Epithelial cell of proximal tubule (primary cell): ENCODE results near the gene SIRT7. TPM values are rescaled to one million over a fixed set of nuclear protein-coding genes. Genes with fewer than 3 reads are reported as not detected.

Source experiments
- DNase-seq: peaks from one replicate; pipeline ENCODE4 v3.0.0-alpha.2; 2011; ENCODE audit warnings: low read depth
- H3K4me3 ChIP-seq: 2 replicates; pipeline ENCODE4 v1.5.1; 2011; ENCODE audit warnings: low read depth, mild to moderate bottlenecking, low read length
- total RNA-seq: library from RNA; depleted of rRNA; stranded (reverse); fragments of >200 nt; gene quantifications from 2 replicates; pipeline ENCODE4 v1.2.3, GENCODE V29; 2015
- TF ChIP-seq, protein P1 (sequence below): conservative IDR thresholded peaks from 2 replicates; pipeline ENCODE4 v1.5.1; 2012; ENCODE audit warnings: low read depth, mild to moderate bottlenecking, low read length

Gene SIRT7
- total RNA-seq, 1 donor from 2014 or later: 38.1 TPM

DNA sequence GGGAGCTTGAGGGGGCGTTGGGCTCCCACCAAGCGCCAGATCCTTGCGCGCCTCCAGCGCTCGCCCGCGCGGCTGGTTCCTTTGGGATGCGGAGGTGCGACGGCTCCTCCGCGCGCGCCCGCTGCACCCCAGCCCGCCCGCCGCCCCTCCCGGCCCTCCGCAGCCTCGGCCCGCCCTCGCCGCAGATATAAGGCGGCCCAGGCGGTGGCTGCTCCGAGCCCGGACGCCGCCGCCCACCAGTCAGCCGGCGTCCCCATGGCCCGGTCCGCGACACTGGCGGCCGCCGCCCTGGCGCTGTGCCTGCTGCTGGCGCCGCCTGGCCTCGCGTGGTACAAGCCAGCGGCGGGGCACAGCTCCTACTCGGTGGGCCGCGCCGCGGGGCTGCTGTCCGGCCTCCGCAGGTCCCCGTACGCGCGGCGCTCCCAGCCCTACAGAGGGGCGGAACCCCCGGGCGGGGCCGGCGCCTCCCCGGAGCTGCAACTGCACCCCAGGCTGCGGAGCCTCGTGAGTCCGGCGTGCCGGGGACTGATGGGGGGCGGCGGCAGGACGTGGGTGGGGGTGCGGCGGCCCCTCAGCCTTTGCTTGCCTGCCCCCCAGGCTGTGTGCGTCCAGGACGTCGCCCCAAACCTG is 15.8 kb downstream of the SIRT7 start, which contains the start of gene NPB:
Gene NPB, plus strand, starts transcription at position 216 of the 630 bp plus-strand sequence. Its CDS starts 40 bp downstream, at position 256.
- peak within 1 kb of the TSS; percentile 19 for H3K4me3 ChIP-seq
- DNase-seq: no peak
- TF ChIP-seq, protein P1, sequence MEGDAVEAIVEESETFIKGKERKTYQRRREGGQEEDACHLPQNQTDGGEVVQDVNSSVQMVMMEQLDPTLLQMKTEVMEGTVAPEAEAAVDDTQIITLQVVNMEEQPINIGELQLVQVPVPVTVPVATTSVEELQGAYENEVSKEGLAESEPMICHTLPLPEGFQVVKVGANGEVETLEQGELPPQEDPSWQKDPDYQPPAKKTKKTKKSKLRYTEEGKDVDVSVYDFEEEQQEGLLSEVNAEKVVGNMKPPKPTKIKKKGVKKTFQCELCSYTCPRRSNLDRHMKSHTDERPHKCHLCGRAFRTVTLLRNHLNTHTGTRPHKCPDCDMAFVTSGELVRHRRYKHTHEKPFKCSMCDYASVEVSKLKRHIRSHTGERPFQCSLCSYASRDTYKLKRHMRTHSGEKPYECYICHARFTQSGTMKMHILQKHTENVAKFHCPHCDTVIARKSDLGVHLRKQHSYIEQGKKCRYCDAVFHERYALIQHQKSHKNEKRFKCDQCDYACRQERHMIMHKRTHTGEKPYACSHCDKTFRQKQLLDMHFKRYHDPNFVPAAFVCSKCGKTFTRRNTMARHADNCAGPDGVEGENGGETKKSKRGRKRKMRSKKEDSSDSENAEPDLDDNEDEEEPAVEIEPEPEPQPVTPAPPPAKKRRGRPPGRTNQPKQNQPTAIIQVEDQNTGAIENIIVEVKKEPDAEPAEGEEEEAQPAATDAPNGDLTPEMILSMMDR: no peak

DNA sequence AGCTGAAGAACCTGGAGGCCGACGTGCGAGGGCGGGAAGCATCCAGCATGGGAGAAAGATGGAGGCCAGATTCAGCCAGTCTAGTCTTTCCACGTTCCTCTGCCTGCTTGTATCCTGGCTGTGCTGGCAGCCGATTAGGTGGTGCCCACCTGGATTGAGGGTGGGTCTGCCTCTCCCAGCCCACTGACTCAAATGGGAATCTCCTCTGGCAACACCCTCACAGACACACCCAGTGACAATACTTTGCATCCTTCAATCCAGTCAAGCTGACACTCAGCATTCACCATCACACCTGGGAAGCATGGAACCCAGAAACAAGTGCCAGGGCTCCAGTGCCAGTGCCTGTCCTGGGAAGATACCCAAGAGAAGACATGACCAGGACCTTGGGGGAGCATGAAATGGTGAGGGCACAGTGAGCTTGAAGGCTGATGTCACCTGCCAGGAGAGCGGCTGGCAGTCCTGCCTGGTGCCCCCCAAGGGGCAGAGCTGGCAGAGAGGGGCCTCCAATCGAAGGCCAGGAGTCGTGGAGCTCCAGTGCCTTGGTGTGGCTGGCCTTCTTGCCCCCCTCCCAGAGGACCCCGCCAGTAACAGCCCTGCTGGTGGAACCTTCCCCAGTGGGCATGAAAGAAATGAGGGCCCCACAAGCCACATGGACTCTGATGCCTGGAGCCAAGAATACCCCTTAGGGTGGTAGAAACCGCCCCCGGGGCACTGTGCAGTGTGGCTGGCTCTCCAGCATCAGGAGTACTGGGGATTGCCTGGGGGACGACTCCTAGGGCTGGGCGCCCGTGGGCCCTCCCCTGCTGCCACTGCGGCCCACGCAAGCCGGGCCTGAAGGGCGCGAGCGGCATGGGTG is 16.6 kb downstream of the SIRT7 start:
- TF ChIP-seq, protein P1: no peak
- DNase-seq: no peak
- H3K4me3 ChIP-seq: peak overlapping the region; percentile 8

DNA sequence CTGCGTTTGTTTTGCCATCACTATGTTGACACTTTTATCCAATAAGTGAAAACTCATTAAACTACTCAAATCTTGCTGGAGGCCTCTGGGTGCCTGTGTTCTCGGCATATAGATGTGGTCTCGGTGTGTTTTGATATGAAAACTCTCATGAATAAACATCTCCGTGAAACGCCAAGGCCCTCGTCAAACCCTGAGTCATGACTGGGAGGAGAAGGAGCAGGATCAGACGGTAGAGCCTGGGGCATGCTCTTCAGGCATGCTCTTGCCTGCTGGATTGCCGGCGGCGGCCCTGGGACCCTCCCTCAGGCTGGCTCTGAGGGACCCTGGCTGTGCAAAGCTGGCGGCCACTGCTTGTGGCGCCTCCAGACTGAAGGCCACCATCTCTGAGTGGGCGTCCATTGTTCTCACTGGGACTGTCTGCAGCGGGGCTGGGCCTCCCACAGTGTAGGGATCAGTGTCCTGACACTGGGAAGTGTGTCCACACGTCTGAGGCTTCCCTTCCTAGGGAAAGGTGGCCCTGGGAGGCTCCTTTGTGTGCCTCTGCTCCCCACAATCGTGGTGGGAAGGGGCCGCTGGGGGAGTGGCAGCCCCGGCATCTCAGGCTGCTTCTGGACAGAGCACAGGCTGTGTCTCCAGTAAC is 17.7 kb downstream of the SIRT7 start:
- no peak overlapping the region for H3K4me3 ChIP-seq
- TF ChIP-seq, protein P1: no peak
- no peak for DNase-seq

DNA sequence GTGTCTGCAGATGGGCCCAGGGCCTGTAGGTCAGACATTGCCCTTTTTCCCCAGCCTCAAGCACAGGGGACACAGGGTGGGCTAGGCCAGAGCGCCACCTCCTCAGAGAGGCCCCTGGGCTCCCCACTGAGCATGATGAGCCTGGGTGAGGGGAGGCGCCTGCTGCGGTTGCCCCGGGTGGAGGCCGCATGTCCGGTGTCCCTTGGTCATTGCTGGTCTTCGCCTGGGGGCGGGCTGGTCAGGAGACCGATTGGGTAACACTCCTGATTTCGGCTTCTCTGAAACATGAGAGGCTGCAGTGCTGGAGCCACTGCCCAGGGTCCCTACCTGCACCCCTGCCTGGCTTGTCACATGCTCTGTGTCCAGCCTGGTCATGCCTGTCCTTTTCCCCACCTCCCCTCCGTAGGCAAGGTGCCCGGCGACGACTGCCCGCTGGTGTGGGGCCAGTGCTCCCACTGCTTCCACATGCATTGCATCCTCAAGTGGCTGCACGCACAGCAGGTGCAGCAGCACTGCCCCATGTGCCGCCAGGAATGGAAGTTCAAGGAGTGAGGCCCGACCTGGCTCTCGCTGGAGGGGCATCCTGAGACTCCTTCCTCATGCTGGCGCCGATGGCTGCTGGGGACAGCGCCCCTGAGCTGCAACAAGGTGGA is 18.3 kb downstream of the SIRT7 start:
- DNase-seq: no peak
- no peak overlapping the region for H3K4me3 ChIP-seq
- TF ChIP-seq, protein P1: no peak

DNA sequence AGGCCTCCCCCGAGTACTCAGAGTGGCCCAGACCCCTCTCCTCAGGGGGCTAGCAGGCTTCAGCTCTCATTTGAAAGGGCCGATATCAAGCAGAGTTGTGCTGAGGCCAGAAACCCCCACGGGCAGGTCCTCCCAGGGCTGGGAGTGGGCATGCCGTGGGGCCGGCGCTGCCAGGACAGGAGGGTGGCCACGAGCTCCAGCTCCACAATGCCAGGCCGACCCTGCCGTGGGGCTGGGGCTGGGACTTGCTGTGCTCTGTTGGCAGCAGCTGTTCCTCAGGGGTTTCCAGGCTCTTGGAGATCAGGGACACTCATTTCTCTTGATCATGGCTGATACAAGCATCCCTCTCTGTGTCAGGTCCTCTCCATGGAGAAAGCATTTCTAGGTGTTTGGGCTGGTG is 19.1 kb downstream of the SIRT7 start:
- no peak overlapping the region for H3K4me3 ChIP-seq
- TF ChIP-seq, protein P1: no peak
- no peak for DNase-seq

DNA sequence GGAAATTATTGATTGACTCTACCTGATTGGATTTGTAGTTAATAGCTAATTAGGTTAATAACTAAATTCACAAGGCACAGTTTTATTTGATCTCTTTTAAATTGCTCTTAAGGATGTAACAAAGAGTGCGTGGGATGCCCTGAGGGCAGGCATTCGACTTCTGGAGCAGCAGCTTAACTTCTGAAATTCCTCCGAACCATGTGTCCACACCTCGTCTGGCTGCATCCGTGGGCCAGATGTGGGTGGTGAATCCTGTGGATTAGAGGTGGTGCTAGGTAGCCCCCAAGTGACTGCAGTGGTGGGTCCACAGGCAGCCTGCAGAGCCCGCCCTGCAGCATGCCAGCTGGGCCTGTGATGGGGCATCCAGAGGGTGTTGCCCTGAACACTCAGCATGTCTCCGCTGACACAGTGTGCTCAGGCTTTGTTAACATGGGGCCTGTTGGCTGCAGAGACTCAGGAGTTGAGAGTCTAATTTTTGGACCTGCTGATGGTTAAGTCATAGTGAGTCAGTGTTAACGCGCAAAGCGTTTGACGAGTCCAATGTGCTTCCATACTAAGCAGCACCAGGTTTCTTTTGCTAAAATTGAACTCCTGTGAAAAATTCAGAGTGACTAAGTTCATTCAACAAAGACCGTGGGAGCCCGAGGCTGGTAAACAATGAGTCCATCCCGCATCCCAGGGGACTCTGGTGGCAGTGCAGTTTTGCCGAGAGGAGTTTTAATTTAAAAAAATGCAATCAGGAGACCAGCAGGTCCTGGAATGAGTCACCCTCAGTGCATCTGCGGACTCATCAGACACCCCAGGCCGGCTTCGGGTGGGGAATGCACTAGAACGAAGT is 19.7 kb downstream of the SIRT7 start:
- no peak overlapping the region for H3K4me3 ChIP-seq
- no peak for DNase-seq
- TF ChIP-seq, protein P1: no peak
